WTC11 (cell line): Measurements from ENCODE around the gene ARHGAP32. TPM values are rescaled to one million over a fixed set of nuclear protein-coding genes. Genes with fewer than 3 reads are reported as not detected.

ENCODE experiments used
- ATAC-seq: fragments of 200-7000 bp; cut with Tn5 transposase; 2 replicates; pipeline ENCODE4 v1.10.0; 2021; ENCODE audit warnings: mild to moderate bottlenecking, moderate library complexity
- CTCF ChIA-PET: fragments of 300-600 bp; sonication (Branson Sonifier 250); formaldehyde crosslinking; loops from one replicate; lab custom pipeline; 2021; ENCODE audit warnings: antibody characterized with exemption; lab: Charles Lee
- POLR2A ChIA-PET: fragments of 350-600 bp; sonication (Branson Sonifier 250); formaldehyde crosslinking; loops from one replicate; lab custom pipeline; 2021; ENCODE audit warnings: antibody characterized with exemption; lab: Charles Lee
- DNase-seq: peaks from one replicate; pipeline ENCODE4 v3.0.0; 2021; ENCODE audit warnings: low spot score
- H3K27ac Mint-ChIP-seq: 2 replicates; pipeline ENCODE4 v1.8.0; 2021; ENCODE audit warnings: mixed read lengths
- H3K27me3 Mint-ChIP-seq: 2 replicates; pipeline ENCODE4 v1.8.0; 2021; ENCODE audit warnings: low read depth, mild to moderate bottlenecking, moderate library complexity, mixed read lengths
- H3K36me3 Mint-ChIP-seq: 2 replicates; pipeline ENCODE4 v1.8.0; 2021; ENCODE audit warnings: mixed read lengths
- H3K4me1 Mint-ChIP-seq: 2 replicates; pipeline ENCODE4 v1.8.0; 2022; ENCODE audit warnings: mixed read lengths
- H3K4me3 Mint-ChIP-seq: 2 replicates; pipeline ENCODE4 v1.8.0; 2021; ENCODE audit warnings: mild to moderate bottlenecking, moderate library complexity, mixed read lengths
- H3K9me3 Mint-ChIP-seq: 2 replicates; pipeline ENCODE4 v1.8.0; 2021; ENCODE audit warnings: mixed read lengths
- ARID4B ChIP-seq: sonication (generic); formaldehyde crosslinking; IDR thresholded peaks from 2 replicates; pipeline ENCODE4 v1.8.0; 2023; ENCODE audit warnings: missing genetic modification reagents, mild to moderate bottlenecking, borderline replicate concordance
- ATF1 ChIP-seq: sonication (generic); formaldehyde crosslinking; IDR thresholded peaks from 2 replicates; pipeline ENCODE4 v1.8.1; 2023; ENCODE audit warnings: mild to moderate bottlenecking, moderate library complexity, missing genetic modification reagents
- ELF4 ChIP-seq: sonication (generic); formaldehyde crosslinking; IDR thresholded peaks from 2 replicates; pipeline ENCODE4 v1.8.1; 2022; ENCODE audit warnings: low read depth, mild to moderate bottlenecking, moderate library complexity, missing genetic modification reagents
- FOXJ3 ChIP-seq: sonication (generic); formaldehyde crosslinking; IDR thresholded peaks from 2 replicates; pipeline ENCODE4 v1.9.0; 2021; ENCODE audit warnings: missing genetic modification reagents, mild to moderate bottlenecking, borderline replicate concordance
- GRHL2 ChIP-seq: fragments of 250-450 bp; sonication (Bioruptor Pico); IDR thresholded peaks from 2 replicates; pipeline ENCODE4 v1.8.0; 2022; ENCODE audit warnings: mild to moderate bottlenecking, moderate library complexity; ENCODE audit not compliant: insufficient replicate concordance, severe bottlenecking
- GTF2I ChIP-seq: fragments of 250-450 bp; sonication (Bioruptor Pico); conservative IDR thresholded peaks from 2 replicates; pipeline ENCODE4 v1.4.0; 2021; ENCODE audit warnings: mild to moderate bottlenecking
- KAT7 ChIP-seq: sonication (generic); formaldehyde crosslinking; IDR thresholded peaks from 2 replicates; pipeline ENCODE4 v1.8.1; 2023; ENCODE audit warnings: missing genetic modification reagents, mild to moderate bottlenecking, borderline replicate concordance
- NFE2L1 ChIP-seq: sonication (generic); formaldehyde crosslinking; IDR thresholded peaks from 2 replicates; pipeline ENCODE4 v1.8.1; 2023; ENCODE audit warnings: missing genetic modification reagents
- NR3C1 ChIP-seq: sonication (generic); formaldehyde crosslinking; conservative IDR thresholded peaks from 2 replicates; pipeline ENCODE4 v1.8.1; 2023; ENCODE audit warnings: low read depth, mild to moderate bottlenecking, missing genetic modification reagents
- OVOL2 ChIP-seq: fragments of 250-450 bp; sonication (Bioruptor Pico); IDR thresholded peaks from 2 replicates; pipeline ENCODE4 v1.9.0; 2021; ENCODE audit warnings: mild to moderate bottlenecking, borderline replicate concordance
- RORB ChIP-seq: fragments of 250-450 bp; sonication (Bioruptor Pico); IDR thresholded peaks from 2 replicates; pipeline ENCODE4 v1.9.0; 2021; ENCODE audit warnings: mild to moderate bottlenecking
- SOX15 ChIP-seq: fragments of 250-450 bp; sonication (Bioruptor Pico); IDR thresholded peaks from 2 replicates; pipeline ENCODE4 v1.9.0; 2021; ENCODE audit warnings: mild to moderate bottlenecking
- TEAD1 ChIP-seq: sonication (generic); formaldehyde crosslinking; IDR thresholded peaks from 2 replicates; pipeline ENCODE4 v1.8.0; 2022; ENCODE audit warnings: mild to moderate bottlenecking, missing genetic modification reagents
- TEAD4 ChIP-seq: sonication (generic); formaldehyde crosslinking; IDR thresholded peaks from 2 replicates; pipeline ENCODE4 v1.8.0; 2022; ENCODE audit warnings: mild to moderate bottlenecking, missing genetic modification reagents
- ZNF232 ChIP-seq: sonication (generic); formaldehyde crosslinking; IDR thresholded peaks from 2 replicates; pipeline ENCODE4 v1.8.0; 2022; ENCODE audit warnings: mild to moderate bottlenecking, missing genetic modification reagents
- ZNF396 ChIP-seq: fragments of 250-450 bp; sonication (Bioruptor Pico); IDR thresholded peaks from 2 replicates; pipeline ENCODE4 v1.8.0; 2021; ENCODE audit warnings: mild to moderate bottlenecking, moderate library complexity, borderline replicate concordance
- total RNA-seq: library from RNA; stranded (reverse); gene quantifications from 3 replicates; pipeline ENCODE4 v1.2.3, GENCODE V29; 2021
- TF ChIP-seq, protein P1 (sequence below): fragments of 250-450 bp; sonication (Bioruptor Pico); IDR thresholded peaks from 2 replicates; pipeline ENCODE4 v2.1.2; 2022; ENCODE audit warnings: mild to moderate bottlenecking, moderate library complexity
- TF ChIP-seq, protein P2 (sequence below): sonication (generic); formaldehyde crosslinking; IDR thresholded peaks from 2 replicates; pipeline ENCODE4 v1.8.0; 2023; ENCODE audit warnings: mild to moderate bottlenecking, missing genetic modification reagents
- TF ChIP-seq, protein P3 (sequence below): fragments of 250-450 bp; sonication (Bioruptor Pico); IDR thresholded peaks from 2 replicates; pipeline ENCODE4 v1.9.0; 2021; ENCODE audit warnings: mild to moderate bottlenecking
- TF ChIP-seq, protein P4 (sequence below): sonication (generic); formaldehyde crosslinking; conservative IDR thresholded peaks from 2 replicates; pipeline ENCODE4 v1.8.1; 2022; ENCODE audit warnings: mild to moderate bottlenecking, missing genetic modification reagents

Gene ARHGAP32
- total RNA-seq, 1 experiment from 2014 or later = 25.6 TPM

DNA sequence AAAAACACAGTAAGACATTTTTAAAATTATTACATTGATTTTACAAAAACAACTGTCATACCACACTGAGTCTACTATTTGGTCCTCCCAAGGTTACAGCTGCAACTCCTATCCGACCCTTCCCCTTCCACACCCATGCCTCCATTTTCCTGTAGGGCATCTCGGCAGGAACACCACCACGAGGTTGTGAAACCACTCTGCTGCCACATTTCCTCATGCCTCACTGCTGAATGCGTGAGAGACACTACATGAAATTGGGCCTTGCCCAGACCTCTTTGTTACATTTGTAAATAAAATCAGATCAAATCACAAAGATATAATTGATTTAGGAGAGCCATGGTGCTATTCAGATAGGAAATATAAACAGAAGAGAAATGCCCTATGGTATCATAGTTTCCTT lies 2.0 kb downstream of the ARHGAP32 start:
- ChIA-PET POLR2A (no interaction called here), CTCF (no interaction called here)
- DNase-seq (no peak), ATAC-seq (no peak)
- Mint-ChIP-seq H3K27me3 (no peaks in the 10 kb centered on the region), H3K9me3 (peaks cover 19% of the 10 kb centered on the region), H3K27ac (no peak overlapping the region), H3K4me3 (no peak overlapping the region), H3K36me3 (peaks cover 12% of the 10 kb centered on the region), H3K4me1 (peaks cover 4% of the 10 kb centered on the region; the same call in 1 of the 2 replicates)
- TF ChIP-seq, protein P1, sequence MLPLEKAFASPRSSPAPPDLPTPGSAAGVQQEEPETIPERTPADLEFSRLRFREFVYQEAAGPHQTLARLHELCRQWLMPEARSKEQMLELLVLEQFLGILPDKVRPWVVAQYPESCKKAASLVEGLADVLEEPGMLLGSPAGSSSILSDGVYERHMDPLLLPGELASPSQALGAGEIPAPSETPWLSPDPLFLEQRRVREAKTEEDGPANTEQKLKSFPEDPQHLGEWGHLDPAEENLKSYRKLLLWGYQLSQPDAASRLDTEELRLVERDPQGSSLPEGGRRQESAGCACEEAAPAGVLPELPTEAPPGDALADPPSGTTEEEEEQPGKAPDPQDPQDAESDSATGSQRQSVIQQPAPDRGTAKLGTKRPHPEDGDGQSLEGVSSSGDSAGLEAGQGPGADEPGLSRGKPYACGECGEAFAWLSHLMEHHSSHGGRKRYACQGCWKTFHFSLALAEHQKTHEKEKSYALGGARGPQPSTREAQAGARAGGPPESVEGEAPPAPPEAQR = no peak
- no peak for TF ChIP-seq ZNF396 (CRISPR knock-in tag)
- TF ChIP-seq NR3C1 (CRISPR knock-in tag) = no peak
- TF ChIP-seq ZNF232 (CRISPR knock-in tag) = no peak
- TF ChIP-seq, protein P2, sequence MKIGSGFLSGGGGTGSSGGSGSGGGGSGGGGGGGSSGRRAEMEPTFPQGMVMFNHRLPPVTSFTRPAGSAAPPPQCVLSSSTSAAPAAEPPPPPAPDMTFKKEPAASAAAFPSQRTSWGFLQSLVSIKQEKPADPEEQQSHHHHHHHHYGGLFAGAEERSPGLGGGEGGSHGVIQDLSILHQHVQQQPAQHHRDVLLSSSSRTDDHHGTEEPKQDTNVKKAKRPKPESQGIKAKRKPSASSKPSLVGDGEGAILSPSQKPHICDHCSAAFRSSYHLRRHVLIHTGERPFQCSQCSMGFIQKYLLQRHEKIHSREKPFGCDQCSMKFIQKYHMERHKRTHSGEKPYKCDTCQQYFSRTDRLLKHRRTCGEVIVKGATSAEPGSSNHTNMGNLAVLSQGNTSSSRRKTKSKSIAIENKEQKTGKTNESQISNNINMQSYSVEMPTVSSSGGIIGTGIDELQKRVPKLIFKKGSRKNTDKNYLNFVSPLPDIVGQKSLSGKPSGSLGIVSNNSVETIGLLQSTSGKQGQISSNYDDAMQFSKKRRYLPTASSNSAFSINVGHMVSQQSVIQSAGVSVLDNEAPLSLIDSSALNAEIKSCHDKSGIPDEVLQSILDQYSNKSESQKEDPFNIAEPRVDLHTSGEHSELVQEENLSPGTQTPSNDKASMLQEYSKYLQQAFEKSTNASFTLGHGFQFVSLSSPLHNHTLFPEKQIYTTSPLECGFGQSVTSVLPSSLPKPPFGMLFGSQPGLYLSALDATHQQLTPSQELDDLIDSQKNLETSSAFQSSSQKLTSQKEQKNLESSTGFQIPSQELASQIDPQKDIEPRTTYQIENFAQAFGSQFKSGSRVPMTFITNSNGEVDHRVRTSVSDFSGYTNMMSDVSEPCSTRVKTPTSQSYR (CRISPR knock-in tag) = no peak
- no peak for TF ChIP-seq GTF2I
- TF ChIP-seq TEAD4 (CRISPR knock-in tag) = no peak
- TF ChIP-seq ELF4 (CRISPR knock-in tag) = no peak
- TF ChIP-seq GRHL2 (CRISPR knock-in tag) = no peak
- no peak for TF ChIP-seq FOXJ3
- TF ChIP-seq SOX15 (CRISPR knock-in tag) = no peak
- TF ChIP-seq, protein P3, sequence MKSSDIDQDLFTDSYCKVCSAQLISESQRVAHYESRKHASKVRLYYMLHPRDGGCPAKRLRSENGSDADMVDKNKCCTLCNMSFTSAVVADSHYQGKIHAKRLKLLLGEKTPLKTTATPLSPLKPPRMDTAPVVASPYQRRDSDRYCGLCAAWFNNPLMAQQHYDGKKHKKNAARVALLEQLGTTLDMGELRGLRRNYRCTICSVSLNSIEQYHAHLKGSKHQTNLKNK = no peak
- no peak for TF ChIP-seq KAT7
- no peak for TF ChIP-seq TEAD1 (CRISPR knock-in tag)
- no peak for TF ChIP-seq ATF1 (CRISPR knock-in tag)
- no peak for TF ChIP-seq NFE2L1 (CRISPR knock-in tag)
- no peak for TF ChIP-seq ARID4B (CRISPR knock-in tag)
- TF ChIP-seq RORB (CRISPR knock-in tag) = no peak
- no peak for TF ChIP-seq OVOL2 (CRISPR knock-in tag)
- TF ChIP-seq, protein P4, sequence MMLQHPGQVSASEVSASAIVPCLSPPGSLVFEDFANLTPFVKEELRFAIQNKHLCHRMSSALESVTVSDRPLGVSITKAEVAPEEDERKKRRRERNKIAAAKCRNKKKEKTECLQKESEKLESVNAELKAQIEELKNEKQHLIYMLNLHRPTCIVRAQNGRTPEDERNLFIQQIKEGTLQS = no peak
